Osteoblast (primary cell): ENCODE measurements around the gene CITED4. TPM values are rescaled to one million over a fixed set of nuclear protein-coding genes. Genes with fewer than 3 reads are reported as not detected.

ENCODE experiments used
- DNase-seq: peaks from one replicate; pipeline ENCODE4 v3.0.0; 2011; ENCODE audit warnings: low spot score, mixed read lengths; ENCODE audit not compliant: insufficient read length; ENCODE audit errors: missing footprints
- H2AFZ ChIP-seq: 2 replicates; pipeline ENCODE4 v1.6.0; 2011; ENCODE audit warnings: mild to moderate bottlenecking, low read length
- H3K27ac ChIP-seq: 2 replicates; pipeline ENCODE4 v1.5.1; 2011; ENCODE audit warnings: mild to moderate bottlenecking, low read depth, low read length, moderate library complexity
- H3K27me3 ChIP-seq: 2 replicates; pipeline ENCODE4 v1.6.0; 2012; ENCODE audit warnings: mild to moderate bottlenecking, control low read depth, inconsistent platforms, low read length, moderate library complexity; ENCODE audit not compliant: insufficient read depth
- H3K36me3 ChIP-seq: 2 replicates; pipeline ENCODE4 v1.5.1; 2011; ENCODE audit warnings: mild to moderate bottlenecking, low read length, control low read depth, moderate library complexity; ENCODE audit not compliant: insufficient read depth
- H3K4me1 ChIP-seq: 2 replicates; pipeline ENCODE4 v1.5.1; 2011; ENCODE audit warnings: mild to moderate bottlenecking, low read length, control low read depth, moderate library complexity; ENCODE audit not compliant: insufficient read depth
- H3K4me2 ChIP-seq: 2 replicates; pipeline ENCODE4 v1.6.0; 2011; ENCODE audit warnings: mild to moderate bottlenecking, low read length; ENCODE audit not compliant: insufficient read depth
- H3K4me3 ChIP-seq: fragments of 200-600 bp; sonication (generic); 3 replicates; pipeline ENCODE4 v1.5.1; 2012; ENCODE audit warnings: mild to moderate bottlenecking, low read length, inconsistent platforms; ENCODE audit not compliant: insufficient read depth
- H3K79me2 ChIP-seq: 2 replicates; pipeline ENCODE4 v1.6.0; 2012; ENCODE audit warnings: mild to moderate bottlenecking, low read length, control low read depth, inconsistent platforms; ENCODE audit not compliant: insufficient read depth
- H3K9me3 ChIP-seq: 2 replicates; pipeline ENCODE4 v1.5.1; 2011; ENCODE audit warnings: low read depth, low read length, control low read depth
- H4K20me1 ChIP-seq: 2 replicates; pipeline ENCODE4 v1.6.0; 2012; ENCODE audit warnings: mild to moderate bottlenecking, low read length, control low read depth; ENCODE audit not compliant: insufficient read depth
- total RNA-seq: library from RNA; depleted of rRNA; stranded (reverse); fragments of >200 nt; gene quantifications from 2 replicates; pipeline ENCODE4 v1.2.3, GENCODE V29; 2012
- TF ChIP-seq, protein P1 (sequence below): IDR thresholded peaks from 2 replicates; pipeline ENCODE4 v1.5.1; 2011; ENCODE audit warnings: mild to moderate bottlenecking, low read depth, low read length, moderate library complexity; ENCODE audit errors: extremely low read depth

Gene CITED4
- total RNA-seq, 1 donor: 3.3 TPM

- no peaks in the 10 kb centered on the region for H3K27me3 ChIP-seq
- peak overlapping the region; percentile 16 for H2AFZ ChIP-seq
- H4K20me1 ChIP-seq: no peaks in the 10 kb centered on the region
- no peak for DNase-seq
- H3K4me2 ChIP-seq: no peak overlapping the region
- no peaks in the 10 kb centered on the region for H3K4me1 ChIP-seq
- H3K36me3 ChIP-seq: no peaks in the 10 kb centered on the region
- no peak overlapping the region for H3K27ac ChIP-seq
- H3K79me2 ChIP-seq: no peaks in the 10 kb centered on the region
- H3K4me3 ChIP-seq: no peak overlapping the region
- no peaks in the 10 kb centered on the region for H3K9me3 ChIP-seq
- TF ChIP-seq, protein P1, sequence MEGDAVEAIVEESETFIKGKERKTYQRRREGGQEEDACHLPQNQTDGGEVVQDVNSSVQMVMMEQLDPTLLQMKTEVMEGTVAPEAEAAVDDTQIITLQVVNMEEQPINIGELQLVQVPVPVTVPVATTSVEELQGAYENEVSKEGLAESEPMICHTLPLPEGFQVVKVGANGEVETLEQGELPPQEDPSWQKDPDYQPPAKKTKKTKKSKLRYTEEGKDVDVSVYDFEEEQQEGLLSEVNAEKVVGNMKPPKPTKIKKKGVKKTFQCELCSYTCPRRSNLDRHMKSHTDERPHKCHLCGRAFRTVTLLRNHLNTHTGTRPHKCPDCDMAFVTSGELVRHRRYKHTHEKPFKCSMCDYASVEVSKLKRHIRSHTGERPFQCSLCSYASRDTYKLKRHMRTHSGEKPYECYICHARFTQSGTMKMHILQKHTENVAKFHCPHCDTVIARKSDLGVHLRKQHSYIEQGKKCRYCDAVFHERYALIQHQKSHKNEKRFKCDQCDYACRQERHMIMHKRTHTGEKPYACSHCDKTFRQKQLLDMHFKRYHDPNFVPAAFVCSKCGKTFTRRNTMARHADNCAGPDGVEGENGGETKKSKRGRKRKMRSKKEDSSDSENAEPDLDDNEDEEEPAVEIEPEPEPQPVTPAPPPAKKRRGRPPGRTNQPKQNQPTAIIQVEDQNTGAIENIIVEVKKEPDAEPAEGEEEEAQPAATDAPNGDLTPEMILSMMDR: peak; percentile 90
Measured at GRCh38 chr1:40849801-40850592, 12.2 kb downstream of the CITED4 start.

DNA sequence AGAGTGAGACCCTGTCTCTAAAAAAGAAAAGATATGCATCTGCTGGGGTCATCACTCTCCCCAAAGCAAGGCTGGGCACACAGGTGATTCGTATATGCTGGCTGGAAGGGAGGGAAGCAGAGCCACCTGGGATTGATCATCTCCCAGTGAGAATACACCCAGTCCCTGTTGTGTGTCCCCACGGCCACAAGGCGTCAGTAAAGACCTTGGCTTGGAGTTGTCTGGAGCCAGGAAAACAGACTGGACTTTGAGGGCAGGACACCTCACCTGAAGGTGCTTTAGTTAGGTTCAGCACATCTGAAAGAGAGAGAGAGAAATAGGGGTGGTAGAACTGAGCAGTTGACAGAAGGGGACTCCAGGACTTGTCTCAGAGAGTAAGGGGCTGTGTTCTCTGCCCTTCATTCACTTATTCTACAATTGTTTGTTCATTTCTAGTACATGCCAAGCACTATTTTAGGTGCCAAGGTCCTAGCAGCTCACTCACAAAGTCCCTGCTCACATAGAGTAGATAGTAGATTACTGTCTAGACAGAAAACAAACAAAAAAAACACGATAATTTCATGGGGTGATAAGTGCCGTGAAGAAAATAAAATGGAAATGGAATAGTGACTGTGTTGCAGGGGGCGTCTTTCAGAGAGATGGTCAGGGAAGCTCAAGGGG lies 13.5 kb downstream of the CITED4 start:
- Histone ChIP-seq H4K20me1 (no peaks in the 10 kb centered on the region), H3K4me2 (no peak overlapping the region), H3K79me2 (no peaks in the 10 kb centered on the region), H3K9me3 (no peaks in the 10 kb centered on the region), H3K27me3 (no peaks in the 10 kb centered on the region), H3K27ac (no peak overlapping the region), H2AFZ (no peak overlapping the region), H3K4me3 (no peak overlapping the region), H3K4me1 (no peaks in the 10 kb centered on the region), H3K36me3 (no peaks in the 10 kb centered on the region)
- TF ChIP-seq, protein P1: peak; percentile 97
- peak; percentile 95 for DNase-seq

DNA sequence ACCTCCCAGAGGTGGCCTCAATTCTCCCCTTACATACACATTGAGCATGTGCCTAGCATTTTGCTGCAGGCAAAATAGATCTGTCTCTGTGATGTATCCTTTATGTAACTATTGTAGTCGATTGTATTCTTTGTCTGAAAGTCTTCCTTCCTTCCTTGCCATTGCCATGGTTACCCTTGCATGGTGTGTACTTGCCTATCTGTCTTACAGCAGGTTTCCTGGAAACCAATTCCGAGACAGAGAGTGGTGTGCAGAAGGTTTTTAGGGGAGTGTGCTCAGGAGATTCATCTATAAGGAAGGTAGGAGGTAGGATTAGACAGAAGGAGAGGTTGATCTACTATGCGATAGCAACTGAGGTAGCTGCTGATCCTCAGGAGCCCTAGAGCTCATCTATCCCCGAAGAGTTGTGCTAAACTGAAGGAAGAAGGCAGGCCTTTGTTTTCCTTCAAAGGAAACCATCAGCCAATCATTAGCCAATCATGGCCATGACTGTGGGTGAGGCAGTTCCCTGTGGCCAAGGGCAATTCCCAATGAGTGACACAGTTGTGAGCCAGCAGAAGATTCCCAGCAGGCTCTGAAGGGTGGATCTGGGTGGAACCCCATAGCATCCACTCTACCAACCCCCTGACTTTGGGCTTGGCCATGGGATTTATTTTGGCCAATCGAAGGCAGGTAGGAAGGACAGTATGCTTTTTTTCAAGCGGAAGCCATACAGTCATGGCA lies 15.0 kb downstream of the CITED4 start:
- peak overlapping the region; percentile 34 for H2AFZ ChIP-seq

More for the DNA sequence above, 15.0 kb downstream of the CITED4 start:
- peaks cover 6% of the 10 kb centered on the region for H3K27me3 ChIP-seq
- H3K9me3 ChIP-seq: peaks cover 8% of the 10 kb centered on the region
- H3K36me3 ChIP-seq: no peaks in the 10 kb centered on the region
- no peak overlapping the region for H3K4me2 ChIP-seq
- DNase-seq: no peak
- no peaks in the 10 kb centered on the region for H3K4me1 ChIP-seq
- no peaks in the 10 kb centered on the region for H4K20me1 ChIP-seq
- H3K27ac ChIP-seq: no peak overlapping the region
- H3K4me3 ChIP-seq: no peak overlapping the region
- TF ChIP-seq, protein P1: no peak
- no peaks in the 10 kb centered on the region for H3K79me2 ChIP-seq
